Measurements from ENCODE around the gene PSMA1. TPM values are rescaled to one million over a fixed set of nuclear protein-coding genes. Genes with fewer than 3 reads are reported as not detected.

The PSMA1 gene
- total RNA-seq, 1 experiment from 2014 or later, result 167 TPM

DNA sequence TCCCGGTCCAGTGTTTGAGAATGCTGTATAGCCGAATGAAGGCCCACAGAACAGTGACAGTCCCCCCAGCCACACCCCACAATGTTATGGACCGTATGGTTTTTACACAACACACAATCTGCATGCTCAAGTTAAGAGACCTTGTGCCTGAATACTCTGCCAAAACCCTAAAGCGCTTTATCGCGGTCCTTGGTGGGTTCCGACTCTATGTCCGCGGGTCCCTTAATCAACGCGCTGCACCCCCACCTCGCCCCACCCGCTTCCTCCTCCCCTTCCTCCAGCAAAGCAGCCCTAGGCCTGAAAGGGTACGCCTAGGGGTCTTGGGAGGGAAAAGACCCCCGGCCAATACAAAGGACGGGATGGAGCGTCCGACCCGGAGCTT lies 21.0 kb downstream of the PSMA1 start:
- Histone ChIP-seq H3K56ac (ENCODE audit: insufficient read length, low read depth, low read length) (no peak overlapping the region), H2BK5ac (ENCODE audit: insufficient read length, low read length) (no peak overlapping the region), H3T11ph (ENCODE audit: low read length) (no peak overlapping the region), H3K79me2 (ENCODE audit: insufficient read depth, low read length) (no peaks in the 10 kb centered on the region), H2BK15ac (ENCODE audit: low read depth, low read length) (no peak overlapping the region), H3K23ac (ENCODE audit: insufficient read length, low read depth, low read length) (no peak overlapping the region), H2AK5ac (ENCODE audit: insufficient read length, low read length) (no peak overlapping the region), H4K91ac (ENCODE audit: insufficient read length, low read depth, low read length) (no peak overlapping the region), H3K27me3 (ENCODE audit: insufficient read depth, low read length) (no peaks in the 10 kb centered on the region), H2BK12ac (ENCODE audit: insufficient read length, low read depth, low read length) (no peak overlapping the region), H3K9me3 (ENCODE audit: control insufficient read depth, low read depth, low read length) (no peaks in the 10 kb centered on the region), H2AFZ (ENCODE audit: low read length) (peak overlapping the region; percentile 42), H2BK20ac (ENCODE audit: low read depth, low read length, poor library complexity, severe bottlenecking) (no peak overlapping the region), H3K4ac (ENCODE audit: low read depth, low read length) (no peak overlapping the region), H2BK120ac (ENCODE audit: low read depth, low read length, poor library complexity, severe bottlenecking) (no peak overlapping the region), H4K5ac (ENCODE audit: insufficient read length, low read depth, low read length) (no peak overlapping the region), H3K18ac (ENCODE audit: insufficient read length, low read depth, low read length) (no peak overlapping the region), H4K8ac (replicated peaks; ENCODE audit: insufficient read length, low read depth, low read length) (no peak overlapping the region), H3K27ac (ENCODE audit: insufficient read length, low read depth, low read length) (no peak overlapping the region), H3K4me1 (ENCODE audit: insufficient read depth, low read length) (no peaks in the 10 kb centered on the region), H4K20me1 (ENCODE audit: control insufficient read depth, insufficient read depth, insufficient read length) (no peaks in the 10 kb centered on the region), H3K4me2 (ENCODE audit: insufficient read depth, insufficient read length, low read length) (peak overlapping the region; percentile 73), H3K23me2 (ENCODE audit: insufficient read length, low read depth, low read length, poor library complexity, severe bottlenecking) (peaks cover 6% of the 10 kb centered on the region), H3K9ac (ENCODE audit: extremely low read depth, insufficient read length, low read length) (peak overlapping the region; percentile 79), H3K79me1 (ENCODE audit: insufficient read depth, low read depth, low read length, poor library complexity, severe bottlenecking) (no peaks in the 10 kb centered on the region), H3K14ac (ENCODE audit: insufficient read depth, low read length) (no peak overlapping the region)
- peak overlapping the region in 2 of 3 experiments; percentile 41 to 44; a peak in 3 of 7 replicates for H3K27ac Mint-ChIP-seq
- WGBS (ENCODE audit: extremely low coverage, insufficient read length, low lambda C conversion rate), result no CpG with 5 or more reads among the region's 19 CpGs
- TF ChIP-seq, protein P1, sequence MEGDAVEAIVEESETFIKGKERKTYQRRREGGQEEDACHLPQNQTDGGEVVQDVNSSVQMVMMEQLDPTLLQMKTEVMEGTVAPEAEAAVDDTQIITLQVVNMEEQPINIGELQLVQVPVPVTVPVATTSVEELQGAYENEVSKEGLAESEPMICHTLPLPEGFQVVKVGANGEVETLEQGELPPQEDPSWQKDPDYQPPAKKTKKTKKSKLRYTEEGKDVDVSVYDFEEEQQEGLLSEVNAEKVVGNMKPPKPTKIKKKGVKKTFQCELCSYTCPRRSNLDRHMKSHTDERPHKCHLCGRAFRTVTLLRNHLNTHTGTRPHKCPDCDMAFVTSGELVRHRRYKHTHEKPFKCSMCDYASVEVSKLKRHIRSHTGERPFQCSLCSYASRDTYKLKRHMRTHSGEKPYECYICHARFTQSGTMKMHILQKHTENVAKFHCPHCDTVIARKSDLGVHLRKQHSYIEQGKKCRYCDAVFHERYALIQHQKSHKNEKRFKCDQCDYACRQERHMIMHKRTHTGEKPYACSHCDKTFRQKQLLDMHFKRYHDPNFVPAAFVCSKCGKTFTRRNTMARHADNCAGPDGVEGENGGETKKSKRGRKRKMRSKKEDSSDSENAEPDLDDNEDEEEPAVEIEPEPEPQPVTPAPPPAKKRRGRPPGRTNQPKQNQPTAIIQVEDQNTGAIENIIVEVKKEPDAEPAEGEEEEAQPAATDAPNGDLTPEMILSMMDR (conservative IDR thresholded peaks at IDR 0.05), result no peak
- H3K9me3 Mint-ChIP-seq, result no peaks in the 10 kb centered on the region
- H3K4me3 Mint-ChIP-seq, result peak overlapping the region; percentile 95 to 96
- no peaks in the 10 kb centered on the region for H3K27me3 Mint-ChIP-seq (ENCODE audit: low read depth)
- peak; percentile 35 for DNase-seq
- H3K36me3 Mint-ChIP-seq (ENCODE audit: insufficient read depth in 1 of 3, low read depth in 3 of 3), result peaks cover 9 to 39% (median 35%) of the 10 kb centered on the region in 3 experiments; a peak in 6 of 7 replicates
- peaks cover 8 to 9% of the 10 kb centered on the region in 2 experiments for H3K4me1 Mint-ChIP-seq

Data from H9 (cell line).